H9 (cell line): ENCODE results near the gene EEF1A2. TPM values are rescaled to one million over a fixed set of nuclear protein-coding genes. Genes with fewer than 3 reads are reported as not detected.

Experiments
- DNase-seq: peaks from one replicate; pipeline ENCODE4 v3.0.0-alpha.2; 2017
- H2AFZ ChIP-seq: one replicate; pipeline ENCODE4 v1.6.1; 2013; ENCODE audit warnings: mild to moderate bottlenecking, low read length, control low read depth, moderate library complexity
- H2AK5ac ChIP-seq: 2 replicates; pipeline ENCODE4 v1.6.1; 2013; ENCODE audit warnings: low read length, control low read depth, mixed read lengths; ENCODE audit not compliant: insufficient read length
- H2BK120ac ChIP-seq: one replicate; pipeline ENCODE4 v1.6.1; 2013; ENCODE audit warnings: low read depth, mild to moderate bottlenecking, low read length, control low read depth, inconsistent platforms; ENCODE audit not compliant: poor library complexity, severe bottlenecking
- H2BK12ac ChIP-seq: 2 replicates; pipeline ENCODE4 v1.6.1; 2013; ENCODE audit warnings: low read length, control low read depth, mixed read lengths, low read depth; ENCODE audit not compliant: insufficient read length
- H2BK15ac ChIP-seq: 2 replicates; pipeline ENCODE4 v1.6.1; 2013; ENCODE audit warnings: low read depth, low read length, control low read depth
- H2BK20ac ChIP-seq: one replicate; pipeline ENCODE4 v1.6.1; 2013; ENCODE audit warnings: low read depth, mild to moderate bottlenecking, low read length, control low read depth, inconsistent platforms; ENCODE audit not compliant: poor library complexity, severe bottlenecking
- H2BK5ac ChIP-seq: 2 replicates; pipeline ENCODE4 v1.6.1; 2013; ENCODE audit warnings: low read length, control low read depth, mixed read lengths; ENCODE audit not compliant: insufficient read length
- H3K14ac ChIP-seq: 2 replicates; pipeline ENCODE4 v1.6.1; 2013; ENCODE audit warnings: low read length, control low read depth; ENCODE audit not compliant: insufficient read depth
- H3K18ac ChIP-seq: 2 replicates; pipeline ENCODE4 v1.6.1; 2013; ENCODE audit warnings: low read depth, mild to moderate bottlenecking, mixed read lengths, low read length, control low read depth; ENCODE audit not compliant: insufficient read length
- H3K23ac ChIP-seq: 2 replicates; pipeline ENCODE4 v1.6.1; 2013; ENCODE audit warnings: low read length, control low read depth, mixed read lengths, low read depth; ENCODE audit not compliant: insufficient read length
- H3K23me2 ChIP-seq: 2 replicates; pipeline ENCODE4 v1.6.1; 2013; ENCODE audit warnings: low read depth, mild to moderate bottlenecking, mixed read lengths, low read length, control low read depth; ENCODE audit not compliant: insufficient read length, poor library complexity, severe bottlenecking
- H3K27ac ChIP-seq: 2 replicates; pipeline ENCODE4 v1.5.1; 2013; ENCODE audit warnings: low read length, control low read depth, mixed read lengths, low read depth; ENCODE audit not compliant: insufficient read length
- H3K27me3 ChIP-seq: 2 replicates; pipeline ENCODE4 v1.6.1; 2013; ENCODE audit warnings: low read length, control low read depth, inconsistent platforms; ENCODE audit not compliant: insufficient read depth
- H3K4ac ChIP-seq: 2 replicates; pipeline ENCODE4 v1.6.1; 2013; ENCODE audit warnings: low read depth, mild to moderate bottlenecking, control low read depth, inconsistent platforms, low read length, moderate library complexity
- H3K4me1 ChIP-seq: 2 replicates; pipeline ENCODE4 v1.6.1; 2013; ENCODE audit warnings: low read length, control low read depth, inconsistent platforms; ENCODE audit not compliant: insufficient read depth
- H3K4me2 ChIP-seq: 2 replicates; pipeline ENCODE4 v1.6.1; 2013; ENCODE audit warnings: low read length, control low read depth, mixed read lengths; ENCODE audit not compliant: insufficient read length, insufficient read depth
- H3K56ac ChIP-seq: 2 replicates; pipeline ENCODE4 v1.6.1; 2013; ENCODE audit warnings: low read depth, mild to moderate bottlenecking, mixed read lengths, low read length, control low read depth; ENCODE audit not compliant: insufficient read length
- H3K79me1 ChIP-seq: 2 replicates; pipeline ENCODE4 v1.6.1; 2013; ENCODE audit warnings: low read depth, mild to moderate bottlenecking, moderate library complexity, low read length, control low read depth, inconsistent platforms; ENCODE audit not compliant: insufficient read depth, poor library complexity, severe bottlenecking
- H3K79me2 ChIP-seq: 2 replicates; pipeline ENCODE4 v1.6.1; 2013; ENCODE audit warnings: low read length, control low read depth, inconsistent platforms; ENCODE audit not compliant: insufficient read depth
- H3K9ac ChIP-seq: 2 replicates; pipeline ENCODE4 v1.6.1; 2013; ENCODE audit warnings: low read length, control low read depth, mixed read lengths; ENCODE audit not compliant: insufficient read length; ENCODE audit errors: extremely low read depth
- H3K9me3 ChIP-seq: one replicate; pipeline ENCODE4 v1.6.1; 2013; ENCODE audit warnings: low read depth, low read length, inconsistent platforms; ENCODE audit not compliant: control insufficient read depth
- H3T11ph ChIP-seq: one replicate; pipeline ENCODE4 v1.6.1; 2013; ENCODE audit warnings: mild to moderate bottlenecking, low read length, control low read depth, inconsistent platforms
- H4K20me1 ChIP-seq: one replicate; pipeline ENCODE4 v1.6.1; 2013; ENCODE audit not compliant: control insufficient read depth, insufficient read length, insufficient read depth
- H4K5ac ChIP-seq: 2 replicates; pipeline ENCODE4 v1.6.1; 2013; ENCODE audit warnings: low read depth, mild to moderate bottlenecking, mixed read lengths, low read length, control low read depth; ENCODE audit not compliant: insufficient read length
- H4K8ac ChIP-seq: replicated peaks from 2 replicates; pipeline ENCODE4 v1.6.1; 2013; ENCODE audit warnings: low read length, control low read depth, mixed read lengths, low read depth; ENCODE audit not compliant: insufficient read length
- H4K91ac ChIP-seq: 2 replicates; pipeline ENCODE4 v1.6.1; 2013; ENCODE audit warnings: low read depth, mild to moderate bottlenecking, moderate library complexity, mixed read lengths, low read length, control low read depth; ENCODE audit not compliant: insufficient read length
- H3K27ac Mint-ChIP-seq, 3 experiments: 2 replicates in 2 of 3; 3 replicates in 1 of 3; pipeline ENCODE4 v1.8.0; 2020 to 2021; ENCODE audit warnings: mixed read lengths in 3 of 3, mild to moderate bottlenecking in 1 of 3, moderate library complexity in 1 of 3
- H3K27me3 Mint-ChIP-seq: 2 replicates; pipeline ENCODE4 v1.8.0; 2021; ENCODE audit warnings: low read depth, mild to moderate bottlenecking, moderate library complexity, mixed read lengths
- H3K36me3 Mint-ChIP-seq, 3 experiments: 2 replicates in 2 of 3; 3 replicates in 1 of 3; pipeline ENCODE4 v1.8.0; 2020 to 2021; ENCODE audit warnings: low read depth in 3 of 3, mixed read lengths in 3 of 3; ENCODE audit not compliant: insufficient read depth in 1 of 3
- H3K4me1 Mint-ChIP-seq, 2 experiments: 2 replicates each; pipeline ENCODE4 v1.8.0; 2020; ENCODE audit warnings: mixed read lengths in 2 of 2
- H3K4me3 Mint-ChIP-seq, 2 experiments: 2 replicates in 1 of 2; 3 replicates in 1 of 2; pipeline ENCODE4 v1.8.0; 2020 to 2021; ENCODE audit warnings: mild to moderate bottlenecking in 2 of 2, mixed read lengths in 2 of 2, moderate library complexity in 1 of 2
- H3K9me3 Mint-ChIP-seq, 2 experiments: 2 replicates in 1 of 2; 3 replicates in 1 of 2; pipeline ENCODE4 v1.8.0; 2020; ENCODE audit warnings: mild to moderate bottlenecking in 2 of 2, mixed read lengths in 2 of 2, moderate library complexity in 1 of 2
- CTCF ChIP-seq: fragments of 200-600 bp; sonication (generic); conservative IDR thresholded peaks from 3 replicates; pipeline ENCODE4 v1.8.0; 2021; ENCODE audit warnings: antibody characterized with exemption, mild to moderate bottlenecking
- WGBS: extraction: QIAGEN DNeasy Blood & Tissue Kit; methylation state at CpG from one replicate; pipeline ENCODE4 v1.1.7; 2013; ENCODE audit warnings: missing lambda C conversion rate, low lambda C conversion rate, mixed read lengths; ENCODE audit not compliant: insufficient read length; ENCODE audit errors: extremely low coverage; 5-methylcytosine and 5-hydroxymethylcytosine counted together
- total RNA-seq: library from RNA; stranded (reverse); gene quantifications from 2 replicates; pipeline ENCODE4 v1.2.1, GENCODE V29; 2021

EEF1A2 gene
- total RNA-seq, 1 experiment from 2014 or later: 27.4 TPM

GRCh38 chr20:63547725-63548480 lies 49.0 kb upstream of the EEF1A2 start, which contains the start of gene SRMS:
SRMS (minus strand) TSS chr20:63547749; CDS start chr20:63547463, 286 bp downstream.
- no peak within 1 kb of the TSS for H2BK15ac ChIP-seq
- no peak within 1 kb of the TSS for H4K91ac ChIP-seq
- no peak within 1 kb of the TSS for H2BK20ac ChIP-seq
- H3K27me3 ChIP-seq: no peaks in the 10 kb centered on the region
- H3K9me3 ChIP-seq: no peaks in the 10 kb centered on the region
- H3K56ac ChIP-seq: no peak within 1 kb of the TSS
- H4K5ac ChIP-seq: no peak within 1 kb of the TSS
- H2AK5ac ChIP-seq: no peak within 1 kb of the TSS
- Mint-ChIP-seq H3K4me3 (no peak within 1 kb of the TSS), H3K4me1 (peaks cover 21 to 40% of the 10 kb centered on the region in 2 experiments), H3K9me3 (no peaks in the 10 kb centered on the region), H3K27me3 (no peaks in the 10 kb centered on the region), H3K27ac (no peak within 1 kb of the TSS), H3K36me3 (no peaks in the 10 kb centered on the region; a peak in 1 of 7 replicates)
- H4K8ac ChIP-seq: no peak within 1 kb of the TSS
- WGBS: no CpG with 5 or more reads among the region's 35 CpGs
- no peak within 1 kb of the TSS for H3K4ac ChIP-seq
- no peak within 1 kb of the TSS for H2AFZ ChIP-seq
- peak; percentile 73 for DNase-seq
- peaks cover 3% of the 10 kb centered on the region for H4K20me1 ChIP-seq
- no peak within 1 kb of the TSS for H2BK5ac ChIP-seq
- H3K4me1 ChIP-seq: no peaks in the 10 kb centered on the region; the same call in 1 of the 2 replicates
- no peak within 1 kb of the TSS for H2BK120ac ChIP-seq
- no peak within 1 kb of the TSS for H3K27ac ChIP-seq
- no peak within 1 kb of the TSS for H3T11ph ChIP-seq
- peak; percentile 24; the same call in 1 of the 3 replicates for TF ChIP-seq CTCF
- H3K23me2 ChIP-seq: peaks cover 4% of the 10 kb centered on the region
- H3K18ac ChIP-seq: no peak within 1 kb of the TSS
- no peak within 1 kb of the TSS for H3K23ac ChIP-seq
- H3K9ac ChIP-seq: no peak within 1 kb of the TSS
- H3K14ac ChIP-seq: no peak within 1 kb of the TSS; the same call in 1 of the 2 replicates
- no peak within 1 kb of the TSS for H3K4me2 ChIP-seq
- H3K79me2 ChIP-seq: no peaks in the 10 kb centered on the region
- H3K79me1 ChIP-seq: no peaks in the 10 kb centered on the region
- H2BK12ac ChIP-seq: no peak within 1 kb of the TSS
